KG1 (cell line): ENCODE measurements around the gene CCPG1.
"Not testable (repeated sequence)": the region's sequence is repeated elsewhere in the genome, so short reads cannot be mapped to it uniquely, and the experiment has no call there.

ENCODE experiments used
- DNase-seq: peaks from one replicate; lab custom pipeline; 2025; lab: John Stamatoyannopoulos, UW

Gene CCPG1, protein sequence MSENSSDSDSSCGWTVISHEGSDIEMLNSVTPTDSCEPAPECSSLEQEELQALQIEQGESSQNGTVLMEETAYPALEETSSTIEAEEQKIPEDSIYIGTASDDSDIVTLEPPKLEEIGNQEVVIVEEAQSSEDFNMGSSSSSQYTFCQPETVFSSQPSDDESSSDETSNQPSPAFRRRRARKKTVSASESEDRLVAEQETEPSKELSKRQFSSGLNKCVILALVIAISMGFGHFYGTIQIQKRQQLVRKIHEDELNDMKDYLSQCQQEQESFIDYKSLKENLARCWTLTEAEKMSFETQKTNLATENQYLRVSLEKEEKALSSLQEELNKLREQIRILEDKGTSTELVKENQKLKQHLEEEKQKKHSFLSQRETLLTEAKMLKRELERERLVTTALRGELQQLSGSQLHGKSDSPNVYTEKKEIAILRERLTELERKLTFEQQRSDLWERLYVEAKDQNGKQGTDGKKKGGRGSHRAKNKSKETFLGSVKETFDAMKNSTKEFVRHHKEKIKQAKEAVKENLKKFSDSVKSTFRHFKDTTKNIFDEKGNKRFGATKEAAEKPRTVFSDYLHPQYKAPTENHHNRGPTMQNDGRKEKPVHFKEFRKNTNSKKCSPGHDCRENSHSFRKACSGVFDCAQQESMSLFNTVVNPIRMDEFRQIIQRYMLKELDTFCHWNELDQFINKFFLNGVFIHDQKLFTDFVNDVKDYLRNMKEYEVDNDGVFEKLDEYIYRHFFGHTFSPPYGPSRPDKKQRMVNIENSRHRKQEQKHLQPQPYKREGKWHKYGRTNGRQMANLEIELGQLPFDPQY

DNA sequence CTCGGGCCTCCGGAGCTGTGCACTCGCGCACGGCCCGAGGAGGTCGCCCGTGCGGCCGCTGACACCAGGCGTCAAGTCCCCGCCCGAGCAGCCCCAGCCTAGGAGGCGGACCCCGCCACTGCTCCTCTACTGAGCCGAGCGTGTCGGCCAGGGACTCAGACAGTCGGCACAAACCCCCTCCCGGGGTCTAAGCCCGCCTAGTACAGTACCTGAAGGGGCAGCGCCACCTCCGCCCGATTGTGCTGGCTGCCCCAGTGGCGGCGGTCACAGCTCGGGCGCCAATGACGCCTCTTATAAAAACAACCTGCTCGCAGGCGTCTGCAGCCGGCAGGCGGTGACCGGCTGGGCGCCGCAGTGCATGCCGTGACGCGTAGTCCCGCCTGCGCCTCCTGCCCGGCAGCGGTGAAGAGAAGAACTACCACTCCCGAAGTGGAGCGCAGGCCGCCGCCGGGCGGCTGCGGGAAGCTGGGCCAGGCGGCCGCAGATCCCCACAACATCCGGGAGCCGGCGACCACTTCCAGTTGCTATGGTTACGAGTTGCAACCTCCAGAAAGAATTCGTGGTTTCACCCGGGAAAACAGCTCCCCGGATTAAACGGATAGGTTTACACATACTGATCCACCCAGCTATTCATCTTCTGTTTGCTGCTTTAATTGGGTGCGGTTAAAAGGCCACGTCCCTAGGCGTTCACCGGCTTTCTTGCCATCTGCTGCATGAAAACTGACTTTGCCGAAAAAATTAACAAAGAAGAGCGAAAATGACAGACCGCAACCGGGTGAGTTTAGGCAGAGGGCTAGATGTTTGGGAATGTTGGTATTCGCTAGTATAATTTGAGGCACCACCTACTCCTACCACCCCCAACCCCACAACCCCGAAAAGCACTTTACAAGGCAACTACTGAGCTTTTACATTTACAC, at the start of gene CCPG1, which contains the start of gene PIERCE2:
TSS of gene CCPG1 (minus strand) at position 348 of the 917 bp plus-strand sequence. CDS start 18,935 bp downstream, outside the sequence.
TSS of gene PIERCE2 (plus strand) at position 484 of the 917 bp plus-strand sequence. CDS start at position 758, 274 bp downstream.
- DNase-seq: peak; percentile 87

DNA sequence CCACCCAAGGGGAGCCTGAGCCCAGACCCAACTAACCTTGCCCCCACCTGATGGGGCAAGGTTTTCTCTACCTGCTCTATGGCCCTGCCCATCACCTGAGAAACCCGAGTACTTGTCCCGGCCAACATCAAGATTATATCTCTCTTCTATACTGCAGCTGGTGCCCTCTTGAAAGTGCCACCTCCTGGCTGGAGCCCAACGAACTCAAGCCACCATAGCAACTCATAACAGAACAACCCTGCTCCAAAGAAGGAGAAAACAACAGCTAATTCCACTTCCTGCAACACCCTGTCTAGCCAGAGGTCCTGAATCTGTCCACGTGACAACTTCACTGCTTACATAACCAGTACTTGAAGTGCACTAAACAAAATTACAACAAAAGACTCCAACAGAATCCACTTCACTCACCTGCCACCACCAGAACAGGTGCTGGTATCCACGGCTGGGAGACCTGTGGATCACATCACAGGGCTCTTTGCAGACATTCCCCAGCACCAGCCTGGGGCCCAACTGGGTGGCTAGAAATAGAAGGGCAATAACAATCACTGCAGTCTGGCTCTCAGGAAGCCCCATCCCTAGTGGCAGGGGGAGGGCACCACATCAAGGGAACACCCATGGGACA, 49.4 kb upstream of the CCPG1 start:
- DNase-seq: no peak

DNA sequence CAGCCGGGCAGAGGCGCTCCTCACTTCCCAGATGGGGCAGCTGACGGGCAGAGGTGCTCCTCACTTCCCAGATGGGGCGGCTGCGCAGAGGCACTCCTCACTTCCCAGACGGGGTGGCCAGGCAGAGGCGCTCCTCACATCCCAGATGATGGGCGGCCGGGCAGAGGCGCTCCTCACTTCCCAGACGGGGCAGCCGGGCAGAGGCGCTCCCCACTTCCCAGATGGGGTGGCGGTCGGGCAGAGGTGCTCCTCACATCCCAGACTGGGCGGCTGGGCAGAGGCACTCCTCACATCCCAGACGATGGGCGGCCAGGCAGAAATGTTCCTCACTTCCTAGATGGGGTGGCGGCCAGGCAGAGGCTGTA, 38.9 kb upstream of the CCPG1 start:
- DNase-seq: not testable (repeated sequence)

DNA sequence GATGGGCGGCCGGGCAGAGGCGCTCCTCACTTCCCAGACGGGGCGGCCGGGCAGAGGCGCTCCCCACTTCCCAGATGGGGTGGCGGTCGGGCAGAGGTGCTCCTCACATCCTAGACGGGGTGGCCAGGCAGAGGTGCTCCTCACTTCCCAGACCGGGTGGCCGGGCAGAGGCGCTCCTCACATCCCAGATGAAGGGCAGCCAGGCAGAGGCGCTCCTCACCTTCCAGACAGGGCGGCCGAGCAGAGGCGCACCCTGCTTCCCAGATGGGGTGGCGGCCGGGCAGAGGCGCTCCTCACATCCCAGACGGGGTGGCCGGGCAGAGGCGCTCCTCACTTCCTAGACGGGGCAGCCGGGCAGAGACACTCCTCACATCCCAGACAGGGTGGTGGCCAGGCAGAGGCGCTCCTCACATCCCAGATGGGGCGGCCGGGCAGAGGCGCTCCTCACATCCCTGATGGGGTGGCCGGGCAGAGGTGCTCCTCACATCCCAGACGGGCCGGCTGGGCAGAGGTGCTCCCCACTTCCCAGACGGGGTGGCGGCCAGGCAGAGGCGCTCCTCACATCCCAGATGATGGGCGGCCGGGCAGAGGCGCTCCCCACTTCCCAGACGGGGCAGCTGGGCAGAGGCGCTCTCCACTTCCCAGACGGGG, 38.3 kb upstream of the CCPG1 start:
- not testable (repeated sequence) for DNase-seq

DNA sequence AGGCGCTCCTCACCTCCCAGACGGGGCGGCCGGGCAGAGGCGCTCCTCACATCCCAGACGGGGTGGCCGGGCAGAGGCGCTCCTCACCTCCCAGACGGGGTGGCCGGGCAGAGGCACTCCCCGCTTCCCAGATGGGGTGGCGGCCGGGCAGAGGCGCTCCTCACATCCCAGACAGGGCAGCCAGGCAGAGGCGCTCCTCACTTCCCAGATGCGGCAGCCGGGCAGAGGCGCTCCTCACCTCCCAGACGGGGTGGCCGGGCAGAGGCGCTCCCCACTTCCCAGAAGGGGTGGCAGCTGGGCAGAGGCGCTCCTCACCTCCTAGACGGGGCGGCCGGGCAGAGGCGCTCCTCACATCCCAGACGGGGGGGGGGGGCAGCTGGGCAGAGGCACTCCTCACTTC, 37.8 kb upstream of the CCPG1 start:
- DNase-seq: not testable (repeated sequence)

DNA sequence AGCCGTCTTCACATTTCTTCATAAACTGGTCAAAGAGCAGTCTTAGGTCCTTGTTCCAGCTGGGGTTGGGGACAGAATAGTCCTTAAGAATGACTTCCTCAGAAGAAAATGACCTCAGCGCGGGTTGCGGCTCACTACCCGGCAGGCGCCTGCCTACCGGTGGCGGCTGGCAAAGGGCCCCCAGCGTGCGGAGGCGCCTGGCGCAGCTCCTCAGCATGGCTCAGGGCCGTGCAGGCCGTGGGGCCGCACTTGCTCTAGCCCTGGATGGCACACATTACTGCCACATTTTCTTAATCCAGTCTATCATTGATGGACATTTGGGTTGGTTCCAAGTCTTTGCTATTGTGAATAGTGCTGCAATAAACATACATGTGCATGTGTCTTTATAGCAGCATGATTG, 35.0 kb upstream of the CCPG1 start:
- not testable (repeated sequence) for DNase-seq

DNA sequence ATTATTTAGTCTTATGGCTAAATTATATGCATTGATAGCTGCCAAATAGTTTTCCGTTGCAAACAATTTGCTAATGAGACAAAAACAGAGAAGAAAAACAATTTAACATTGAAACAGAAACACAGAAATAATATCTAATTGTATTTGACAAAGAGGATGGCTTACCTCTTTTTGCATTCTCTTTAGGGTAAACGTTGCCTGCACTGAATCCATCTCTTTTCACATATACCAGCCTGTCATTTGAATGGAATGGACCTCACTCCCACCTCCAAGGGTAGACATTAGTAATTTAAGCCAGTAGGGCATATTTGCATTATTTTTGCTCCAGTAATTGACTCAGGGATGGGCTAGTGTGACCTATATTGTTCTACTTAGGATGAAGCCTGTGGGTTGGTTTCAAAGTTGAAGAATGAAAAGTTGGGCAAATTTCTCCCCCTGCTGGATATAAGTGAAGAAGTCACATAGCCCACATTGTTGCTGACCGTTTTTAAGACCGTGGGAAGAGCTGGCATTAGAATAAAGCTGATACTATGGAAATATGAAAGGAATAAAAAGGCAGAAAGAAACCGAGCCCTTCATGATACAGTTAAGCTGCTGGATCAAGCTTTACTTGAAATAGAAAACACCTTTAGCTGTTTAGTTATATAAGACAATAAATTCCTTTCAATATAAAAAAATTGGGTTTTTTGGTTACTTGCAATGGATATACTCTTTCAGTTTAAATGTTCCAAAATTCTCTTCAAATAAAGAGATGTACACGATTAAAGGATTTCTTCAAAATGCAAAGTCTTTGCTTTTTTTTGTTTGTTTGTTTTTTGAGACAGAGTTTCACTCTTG, 27.0 kb upstream of the CCPG1 start:
- peak; percentile 52 for DNase-seq

DNA sequence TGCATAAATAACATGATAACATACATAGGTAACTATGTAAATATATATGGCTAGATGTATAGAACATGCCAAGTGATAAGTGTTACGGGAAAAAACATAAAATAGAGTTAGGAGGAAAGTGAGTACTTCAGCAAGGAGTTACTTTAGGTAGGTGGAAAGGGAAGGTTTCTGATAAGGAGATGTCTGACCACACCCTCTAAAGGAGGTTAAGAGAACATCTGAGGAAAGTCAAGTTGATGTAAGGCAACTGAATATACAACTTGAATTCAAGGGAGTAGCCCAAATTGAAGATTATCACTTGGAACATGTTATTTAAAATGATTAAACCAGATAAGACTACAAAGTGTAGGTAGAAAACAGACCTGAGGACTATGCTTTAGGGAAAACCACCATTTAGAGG, 13.9 kb upstream of the CCPG1 start:
- DNase-seq: no peak

DNA sequence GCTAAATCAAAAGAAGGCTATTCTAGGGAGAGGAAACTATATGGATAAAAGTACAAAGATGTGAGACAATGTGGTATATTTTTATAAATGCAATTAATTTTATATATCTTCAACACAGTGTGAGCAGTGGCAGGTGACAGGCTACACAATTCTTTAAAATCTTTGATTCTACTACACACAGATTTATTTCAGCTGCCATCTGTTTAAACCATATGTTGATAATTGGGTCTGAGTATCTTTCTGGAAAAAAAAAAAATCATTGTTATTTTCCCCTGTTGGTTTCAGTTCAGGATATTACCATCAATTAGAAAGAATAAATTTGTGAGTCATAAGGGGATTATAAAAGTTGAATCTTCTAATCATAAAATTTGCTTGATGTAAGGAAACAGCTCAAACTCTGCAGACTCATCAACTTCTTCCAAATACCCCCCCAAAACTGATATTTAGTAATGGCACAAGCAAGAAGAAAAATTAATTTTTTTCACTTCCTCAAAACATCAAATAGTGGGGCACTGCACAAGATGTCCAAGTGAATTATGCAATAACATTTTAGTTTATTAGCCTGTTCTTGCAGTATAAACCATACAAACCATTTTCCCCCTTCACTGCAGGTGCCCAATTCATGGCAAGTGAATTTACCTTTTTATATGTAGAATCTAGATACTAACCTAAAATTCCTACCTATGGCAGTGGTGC, 12.2 kb upstream of the CCPG1 start:
- DNase-seq: no peak

DNA sequence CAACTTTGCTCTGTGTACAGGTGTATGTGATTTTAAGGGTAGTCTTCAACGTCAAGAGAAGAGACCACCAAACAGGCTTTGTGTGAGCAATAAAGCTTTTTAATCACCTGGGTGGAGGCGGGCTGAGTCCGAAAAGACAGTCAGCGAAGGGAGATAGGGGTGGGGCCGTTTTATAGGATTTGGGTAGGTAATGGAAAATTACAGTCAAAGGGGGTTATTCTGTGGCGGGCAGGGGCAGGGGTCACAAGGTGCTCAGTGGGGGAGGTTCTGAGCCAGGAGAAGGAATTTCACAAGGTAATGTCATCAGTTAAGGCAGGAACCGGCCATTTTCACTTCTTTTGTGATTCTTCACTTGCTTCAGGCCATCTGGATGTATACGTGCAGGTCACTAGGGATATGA, 9.5 kb upstream of the CCPG1 start:
- DNase-seq: not testable (repeated sequence)

DNA sequence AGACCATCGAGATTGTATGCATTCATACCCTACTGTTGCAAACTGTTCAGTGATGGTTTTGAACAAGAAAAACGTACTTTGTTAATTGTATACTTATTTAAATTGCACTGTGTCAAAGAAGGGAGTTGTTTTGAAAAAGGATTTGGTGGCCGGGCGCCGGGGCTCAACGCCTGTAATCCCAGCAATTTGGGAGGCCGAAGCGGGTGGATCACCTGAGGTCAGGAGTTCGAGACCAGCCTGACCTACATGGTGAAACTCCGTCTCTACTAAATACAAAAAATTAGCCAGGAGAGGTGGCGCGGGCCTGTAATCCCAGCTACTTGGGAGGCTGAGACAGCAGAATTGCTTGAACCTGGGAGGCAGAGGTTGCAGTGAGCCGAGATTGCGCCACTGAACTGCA, 817 bp upstream of the CCPG1 start:
- DNase-seq: not testable (repeated sequence)

DNA sequence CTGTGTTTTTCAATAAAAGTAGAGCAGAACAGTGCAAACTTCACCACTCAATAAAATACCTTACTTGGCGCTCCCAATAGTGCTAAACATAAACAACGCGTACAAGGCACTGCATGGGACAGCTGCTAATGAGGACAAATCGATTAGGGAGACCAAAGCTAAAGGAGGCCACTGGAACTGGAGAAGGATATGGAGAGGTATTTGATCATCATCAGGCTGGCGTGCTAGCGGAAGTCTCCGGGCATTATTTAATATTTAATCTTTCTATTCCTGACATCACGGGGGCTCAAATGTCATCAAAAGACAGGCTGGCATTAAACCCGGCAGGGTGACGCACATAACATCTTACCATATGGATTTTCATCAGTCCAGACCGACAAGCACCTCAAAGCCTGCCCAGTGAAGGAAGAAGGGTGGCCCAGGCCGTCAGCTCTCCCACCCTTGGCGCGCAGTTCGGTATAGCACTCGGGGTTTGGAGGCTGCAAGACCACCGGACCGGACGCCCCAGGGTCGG, 604 bp downstream of the CCPG1 start:
- no peak for DNase-seq

DNA sequence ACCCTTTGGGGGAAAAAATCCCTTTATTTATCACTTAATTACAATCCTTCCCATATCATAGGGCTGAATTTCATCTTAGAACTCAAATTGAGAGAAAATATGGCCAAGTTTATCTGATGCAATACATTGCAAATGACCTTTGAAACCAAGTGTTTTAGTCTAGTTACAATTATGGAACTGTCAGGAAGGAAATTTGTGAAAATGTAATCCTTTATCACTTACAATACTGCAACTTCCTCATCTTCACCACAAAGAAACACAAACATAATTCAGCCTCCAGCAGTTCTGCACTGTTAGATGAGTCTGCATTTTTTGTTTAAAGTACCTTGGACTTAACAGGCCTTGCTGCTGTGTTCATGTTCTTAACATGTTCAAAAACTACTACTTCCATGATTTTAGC, 4.6 kb downstream of the CCPG1 start:
- DNase-seq: peak; percentile 33

DNA sequence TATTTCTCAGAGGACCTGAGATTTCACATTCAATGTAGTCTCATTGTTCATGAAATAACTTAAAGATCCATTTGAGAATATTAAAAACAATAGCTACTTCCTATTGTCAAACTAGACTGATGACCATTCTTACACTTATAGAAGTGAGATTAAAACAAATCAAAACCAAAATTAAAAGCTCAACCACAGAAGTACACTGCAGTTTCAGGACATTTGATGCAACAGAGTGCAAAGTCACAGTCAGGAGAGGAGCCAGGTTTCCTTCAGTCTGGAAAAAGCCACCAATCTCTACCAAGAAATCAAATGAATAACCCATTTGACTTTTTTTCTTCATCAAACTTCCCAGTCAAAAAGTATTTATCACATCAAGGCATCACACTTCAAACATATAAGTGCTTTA, 5.5 kb downstream of the CCPG1 start:
- DNase-seq: no peak

DNA sequence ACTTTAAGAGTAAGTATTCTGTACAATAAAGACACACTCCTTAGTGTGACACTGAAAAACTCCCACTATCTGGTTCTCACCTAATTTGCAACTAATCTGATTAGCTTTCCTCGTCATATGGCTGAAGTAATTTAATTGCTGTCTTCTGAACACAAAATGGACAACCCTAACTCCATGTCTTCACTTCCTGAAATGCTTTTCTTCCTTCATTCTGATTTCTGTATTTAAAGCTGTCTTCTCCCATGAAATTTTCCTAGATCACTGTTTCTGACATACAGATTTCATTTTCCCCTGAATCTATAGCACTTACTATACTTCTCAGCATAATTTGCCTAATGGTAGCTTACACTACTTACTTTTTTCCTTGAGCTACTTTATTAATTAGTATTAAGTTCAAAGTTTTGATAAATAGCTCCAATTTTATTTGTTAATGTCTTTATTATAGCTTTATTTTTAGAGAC, 6.3 kb downstream of the CCPG1 start:
- DNase-seq: no peak

DNA sequence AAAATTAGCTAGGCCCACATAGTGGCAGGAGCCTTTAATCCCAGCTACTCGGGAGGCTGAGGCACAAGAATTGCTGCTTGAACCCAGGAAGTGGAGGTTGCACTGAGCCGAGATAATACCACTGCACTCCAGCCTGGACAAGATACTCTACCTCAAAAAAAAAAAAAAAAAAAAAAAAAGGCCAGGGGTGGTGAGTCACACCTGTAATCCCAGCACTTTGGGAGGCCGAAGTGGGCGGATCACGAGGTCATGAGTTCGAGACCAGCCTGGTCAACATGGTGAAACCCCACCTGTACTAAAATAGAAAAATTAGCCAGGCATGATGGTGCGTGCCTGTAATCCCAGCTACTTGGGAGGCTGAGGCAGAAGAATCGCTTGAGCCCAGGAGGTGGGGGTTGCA, 8.1 kb downstream of the CCPG1 start:
- DNase-seq: not testable (repeated sequence)

DNA sequence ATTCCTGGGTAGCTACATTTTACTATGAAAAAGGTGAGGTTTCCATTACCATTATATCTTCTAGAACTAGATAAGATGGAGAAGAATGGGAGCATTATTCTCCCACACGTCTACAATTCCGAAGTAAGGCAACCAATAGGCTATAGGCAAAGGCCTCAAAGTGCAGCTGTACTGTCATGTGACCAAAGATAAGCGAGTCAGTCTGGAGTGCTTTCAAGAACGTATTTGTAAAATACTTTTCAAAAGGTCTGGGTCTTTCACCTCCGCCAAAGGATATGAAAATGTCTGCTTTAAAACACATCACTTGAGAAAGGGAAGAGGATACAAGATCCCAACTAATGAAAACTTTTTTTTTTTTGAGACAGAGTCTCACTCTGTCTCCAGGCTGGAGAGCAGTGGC, 9.9 kb downstream of the CCPG1 start:
- no peak for DNase-seq

DNA sequence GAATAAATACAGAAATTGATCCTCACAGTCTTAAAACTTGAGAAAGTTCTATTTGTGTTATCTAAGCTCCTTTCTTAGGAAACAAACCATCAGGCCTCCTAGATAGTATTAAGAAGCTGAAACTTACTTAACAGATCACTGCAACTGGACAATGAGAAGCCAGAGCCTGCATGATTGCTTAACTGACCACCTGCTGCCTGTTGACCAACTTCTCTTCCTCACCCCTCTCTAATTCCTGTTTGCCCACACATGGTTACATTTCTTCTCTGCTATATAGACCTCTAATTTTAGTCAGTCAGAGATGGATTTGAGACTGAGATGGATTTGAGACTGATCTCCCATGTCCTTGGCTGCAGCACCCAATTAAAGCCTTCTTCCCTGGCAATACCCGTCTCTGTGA, 13.5 kb downstream of the CCPG1 start:
- DNase-seq: no peak

DNA sequence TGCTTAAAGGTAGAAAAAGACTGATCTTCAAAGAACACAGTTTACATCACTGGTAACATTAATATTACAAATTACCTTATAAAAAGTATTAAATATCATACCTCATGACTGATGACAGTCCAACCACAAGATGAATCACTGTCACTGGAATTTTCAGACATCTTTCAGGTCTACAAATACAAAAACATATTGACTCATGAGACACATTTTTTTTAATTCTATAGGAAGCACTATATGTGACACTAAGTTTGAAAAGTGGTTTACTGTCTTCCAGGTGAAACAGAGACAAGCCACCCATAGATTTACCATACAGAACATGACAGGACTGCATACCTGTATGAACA, 18.9 kb downstream of the CCPG1 start:
- no peak for DNase-seq
